ENCODE measurements around the gene PCNT. TPM values are rescaled to one million over a fixed set of nuclear protein-coding genes. Genes with fewer than 3 reads are reported as not detected.

The PCNT gene
- total RNA-seq, 2 experiments from 2014 or later: 54.4 to 55.5 TPM

DNA sequence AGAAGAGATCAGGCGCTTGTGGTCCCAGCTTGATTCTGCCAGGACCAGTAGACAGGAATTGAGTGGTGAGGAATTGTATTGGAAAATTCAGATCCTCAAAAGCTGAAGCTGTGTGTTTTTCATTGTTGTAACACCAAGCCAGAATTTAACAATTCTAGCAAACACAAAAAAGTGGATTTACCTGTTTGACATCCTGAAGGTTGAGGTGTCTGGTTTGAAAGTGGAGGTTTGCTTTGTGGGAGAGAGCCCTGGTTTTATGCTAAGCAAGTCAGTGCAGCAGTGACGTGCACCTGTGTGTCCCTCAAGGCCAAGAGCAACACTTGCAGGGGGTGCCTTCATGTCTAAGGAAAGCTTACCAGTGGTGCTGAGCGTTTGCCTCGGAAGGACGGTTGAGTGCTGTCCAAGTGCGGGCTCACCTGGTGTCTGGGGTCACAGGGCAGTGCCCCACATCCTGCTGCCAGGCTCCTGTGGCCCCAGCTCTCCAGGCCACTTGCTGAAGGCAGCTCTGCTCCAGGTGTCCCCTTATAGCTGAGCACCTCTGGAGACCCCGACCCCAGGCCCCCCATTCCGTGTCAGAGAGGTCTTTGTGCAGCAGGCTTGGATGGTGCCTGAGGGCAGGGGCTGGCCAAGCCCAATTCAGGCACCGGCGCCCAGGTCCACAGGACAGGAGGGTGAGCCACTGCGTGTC lies 27.7 kb downstream of the PCNT start:
- TF ChIP-seq, protein P1, sequence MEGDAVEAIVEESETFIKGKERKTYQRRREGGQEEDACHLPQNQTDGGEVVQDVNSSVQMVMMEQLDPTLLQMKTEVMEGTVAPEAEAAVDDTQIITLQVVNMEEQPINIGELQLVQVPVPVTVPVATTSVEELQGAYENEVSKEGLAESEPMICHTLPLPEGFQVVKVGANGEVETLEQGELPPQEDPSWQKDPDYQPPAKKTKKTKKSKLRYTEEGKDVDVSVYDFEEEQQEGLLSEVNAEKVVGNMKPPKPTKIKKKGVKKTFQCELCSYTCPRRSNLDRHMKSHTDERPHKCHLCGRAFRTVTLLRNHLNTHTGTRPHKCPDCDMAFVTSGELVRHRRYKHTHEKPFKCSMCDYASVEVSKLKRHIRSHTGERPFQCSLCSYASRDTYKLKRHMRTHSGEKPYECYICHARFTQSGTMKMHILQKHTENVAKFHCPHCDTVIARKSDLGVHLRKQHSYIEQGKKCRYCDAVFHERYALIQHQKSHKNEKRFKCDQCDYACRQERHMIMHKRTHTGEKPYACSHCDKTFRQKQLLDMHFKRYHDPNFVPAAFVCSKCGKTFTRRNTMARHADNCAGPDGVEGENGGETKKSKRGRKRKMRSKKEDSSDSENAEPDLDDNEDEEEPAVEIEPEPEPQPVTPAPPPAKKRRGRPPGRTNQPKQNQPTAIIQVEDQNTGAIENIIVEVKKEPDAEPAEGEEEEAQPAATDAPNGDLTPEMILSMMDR (IDR thresholded peaks at IDR 0.05): no peak
- Mint-ChIP-seq H3K4me1 (ENCODE audit: low read depth) (no peaks in the 10 kb centered on the region), H3K27me3 (no peaks in the 10 kb centered on the region), H3K4me3 (no peak overlapping the region), H3K27ac (no peak overlapping the region), H3K9me3 (no peaks in the 10 kb centered on the region), H3K36me3 (ENCODE audit: low read depth) (peaks cover 87% of the 10 kb centered on the region)
- ChIA-PET CTCF (no interaction called here), POLR2A (no interaction called here)
- intact Hi-C loops (cut with DNase I, micrococcal nuclease): no loop called here
- H3K27me3 ChIP-seq (ENCODE audit: control insufficient read depth in 1 of 2, insufficient read depth in 2 of 2, low read length in 2 of 2): no peaks in the 10 kb centered on the region
- no peak overlapping the region for H3K27ac ChIP-seq (ENCODE audit: low read depth in 1 of 2, low read length in 2 of 2)
- no peak for ATAC-seq (ENCODE audit: poor library complexity)
- DNase-seq: no peak
- no peaks in the 10 kb centered on the region for H3K4me1 ChIP-seq (ENCODE audit: insufficient read depth, low read length)
- peaks cover 0 to 4% of the 10 kb centered on the region in 2 experiments for H3K9me3 ChIP-seq (ENCODE audit: control insufficient read depth in 1 of 2, insufficient read depth in 1 of 2, low read length in 2 of 2)
- H3K4me3 ChIP-seq (ENCODE audit: low read length): no peak overlapping the region
- peaks cover 95% of the 10 kb centered on the region for H3K36me3 ChIP-seq (ENCODE audit: insufficient read depth, low read length)

DNA sequence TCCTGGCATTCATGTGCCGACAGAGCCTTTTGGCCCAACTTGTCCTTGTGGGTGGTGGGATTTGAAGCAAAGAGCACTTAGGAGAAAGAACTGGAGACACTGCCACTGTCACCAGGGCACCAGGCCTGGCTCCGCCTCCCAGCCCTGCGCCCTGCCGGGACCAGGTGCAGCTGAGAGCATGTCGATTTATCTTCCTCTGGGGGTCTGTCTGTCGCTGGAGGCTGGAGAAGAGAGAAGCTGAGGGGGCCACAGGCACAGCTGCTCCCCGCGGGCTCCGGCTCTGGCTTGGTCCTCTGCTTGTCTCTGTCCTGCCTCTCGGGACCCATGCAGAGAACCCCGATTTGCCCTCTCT lies 28.2 kb downstream of the PCNT start:
- intact Hi-C loops (cut with DNase I, micrococcal nuclease): no loop called here
- Histone ChIP-seq H3K36me3 (ENCODE audit: insufficient read depth, low read length) (peaks cover 95% of the 10 kb centered on the region), H3K4me1 (ENCODE audit: insufficient read depth, low read length) (no peaks in the 10 kb centered on the region), H3K9me3 (ENCODE audit: control insufficient read depth in 1 of 2, insufficient read depth in 1 of 2, low read length in 2 of 2) (peaks cover 0 to 4% of the 10 kb centered on the region in 2 experiments), H3K27ac (ENCODE audit: low read depth in 1 of 2, low read length in 2 of 2) (no peak overlapping the region), H3K27me3 (ENCODE audit: control insufficient read depth in 1 of 2, insufficient read depth in 2 of 2, low read length in 2 of 2) (no peaks in the 10 kb centered on the region), H3K4me3 (ENCODE audit: low read length) (no peak overlapping the region)
- H3K4me3 Mint-ChIP-seq: no peak overlapping the region
- peaks cover 87% of the 10 kb centered on the region for H3K36me3 Mint-ChIP-seq (ENCODE audit: low read depth)
- ChIA-PET POLR2A (no interaction called here), CTCF (no interaction called here)
- DNase-seq (no peak), ATAC-seq (ENCODE audit: poor library complexity) (no peak)
- H3K9me3 Mint-ChIP-seq: no peaks in the 10 kb centered on the region
- no peaks in the 10 kb centered on the region for H3K27me3 Mint-ChIP-seq
- H3K4me1 Mint-ChIP-seq (ENCODE audit: low read depth): no peaks in the 10 kb centered on the region
- TF ChIP-seq, protein P1 (IDR thresholded peaks at IDR 0.05): no peak
- no peak overlapping the region for H3K27ac Mint-ChIP-seq

DNA sequence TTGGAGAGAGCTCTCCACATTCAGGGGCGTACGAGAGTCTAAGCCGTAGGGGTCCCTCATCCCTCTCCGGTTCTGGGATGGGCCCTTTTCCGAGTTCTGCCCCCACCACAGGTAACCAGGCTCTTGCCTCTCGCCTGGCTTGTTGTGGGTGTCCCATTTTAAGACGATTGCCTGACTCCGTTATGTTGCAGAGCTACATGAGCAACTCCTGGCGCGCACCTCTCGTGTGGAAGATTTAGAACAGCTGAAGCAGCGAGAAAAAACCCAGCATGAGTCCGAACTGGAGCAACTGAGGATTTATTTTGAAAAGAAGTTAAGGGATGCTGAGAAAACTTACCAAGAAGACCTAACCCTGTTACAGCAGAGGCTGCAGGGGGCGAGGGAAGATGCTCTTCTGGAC lies 29.0 kb downstream of the PCNT start:
- H3K4me3 ChIP-seq (ENCODE audit: low read length): no peak overlapping the region
- H3K27ac ChIP-seq (ENCODE audit: low read depth in 1 of 2, low read length in 2 of 2): no peak overlapping the region
- no peaks in the 10 kb centered on the region for H3K4me1 ChIP-seq (ENCODE audit: insufficient read depth, low read length)
- Mint-ChIP-seq H3K36me3 (ENCODE audit: low read depth) (peaks cover 88% of the 10 kb centered on the region), H3K4me1 (ENCODE audit: low read depth) (no peaks in the 10 kb centered on the region), H3K9me3 (no peaks in the 10 kb centered on the region), H3K27me3 (no peaks in the 10 kb centered on the region), H3K4me3 (no peak overlapping the region), H3K27ac (no peak overlapping the region)
- ChIA-PET POLR2A (no interaction called here), CTCF (no interaction called here)
- H3K9me3 ChIP-seq (ENCODE audit: control insufficient read depth in 1 of 2, insufficient read depth in 1 of 2, low read length in 2 of 2): peaks cover 0 to 4% of the 10 kb centered on the region in 2 experiments
- intact Hi-C loops (cut with DNase I, micrococcal nuclease): no loop called here
- no peaks in the 10 kb centered on the region for H3K27me3 ChIP-seq (ENCODE audit: control insufficient read depth in 1 of 2, insufficient read depth in 2 of 2, low read length in 2 of 2)
- ATAC-seq (ENCODE audit: poor library complexity) (no peak), DNase-seq (no peak)
- TF ChIP-seq, protein P1 (IDR thresholded peaks at IDR 0.05): no peak
- peaks cover 90% of the 10 kb centered on the region for H3K36me3 ChIP-seq (ENCODE audit: insufficient read depth, low read length)
